HEK293 (cell line): Measurements from ENCODE around the gene TNFRSF25.

Experiments used
- CTCF ChIA-PET: fragments of 350-600 bp; formaldehyde crosslinking; extraction: SDS; loops from one replicate; lab custom pipeline; 2021; ENCODE audit warnings: antibody characterized with exemption; lab: Yijun Ruan, JAX
- POLR2A ChIA-PET: fragments of 300-600 bp; formaldehyde crosslinking; extraction: SDS; loops from one replicate; lab custom pipeline; 2020; ENCODE audit warnings: antibody characterized with exemption, inconsistent platforms; lab: Yijun Ruan, JAX
- H3K27ac ChIP-seq: fragments of 200-500 bp; sonication (Bioruptor generic); 2 replicates; pipeline ENCODE4 v1.5.1; 2014; ENCODE audit warnings: low read depth, low read length, control low read depth, inconsistent platforms; ENCODE audit errors: extremely low read depth
- H3K36me3 ChIP-seq, 2 experiments: fragments of 200-500 bp in 1 of 2; sonication (Bioruptor generic) in 1 of 2; 1 replicate in 1 of 2; 2 replicates in 1 of 2; pipeline ENCODE4 v1.5.1; 2014 to 2017; ENCODE audit warnings: inconsistent platforms in 2 of 2, low read length in 2 of 2; ENCODE audit not compliant: control insufficient read depth in 2 of 2, insufficient read depth in 1 of 2
- H3K4me1 ChIP-seq: fragments of 200-500 bp; sonication (Bioruptor generic); 2 replicates; pipeline ENCODE4 v1.5.1; 2014; ENCODE audit warnings: mild to moderate bottlenecking, low read length, inconsistent platforms; ENCODE audit not compliant: control insufficient read depth, insufficient read depth
- H3K4me3 ChIP-seq: 2 replicates; pipeline ENCODE4 v1.5.1; 2011; ENCODE audit warnings: low read depth, mild to moderate bottlenecking, control low read depth, low read length, moderate library complexity
- H3K9me3 ChIP-seq: fragments of 200-500 bp; sonication (Bioruptor generic); 2 replicates; pipeline ENCODE4 v1.5.1; 2014; ENCODE audit warnings: low read depth, low read length, inconsistent platforms; ENCODE audit not compliant: control insufficient read depth, insufficient read depth
- MYNN ChIP-seq: fragments of 450-650 bp; formaldehyde crosslinking; IDR thresholded peaks from 2 replicates; pipeline ENCODE4 v1.5.1; 2016; ENCODE audit warnings: missing biosample characterization, missing genetic modification characterization, borderline replicate concordance
- SCRT2 ChIP-seq: fragments of 450-650 bp; formaldehyde crosslinking; IDR thresholded peaks from 2 replicates; pipeline ENCODE4 v1.5.1; 2016; ENCODE audit warnings: missing biosample characterization, missing genetic modification characterization
- SETDB1 ChIP-seq: IDR thresholded peaks from one replicate; pipeline ENCODE4 v1.6.1; 2017; ENCODE audit warnings: mild to moderate bottlenecking, low read length, moderate library complexity, mixed read lengths; ENCODE audit not compliant: insufficient read length
- SP2 ChIP-seq: fragments of 450-650 bp; formaldehyde crosslinking; IDR thresholded peaks from 2 replicates; pipeline ENCODE4 v1.5.1; 2016; ENCODE audit warnings: missing biosample characterization, missing genetic modification characterization
- YY1 ChIP-seq: fragments of 450-650 bp; formaldehyde crosslinking; IDR thresholded peaks from 2 replicates; pipeline ENCODE4 v1.5.1; 2018; ENCODE audit warnings: missing biosample characterization, missing genetic modification characterization
- ZNF16 ChIP-seq: fragments of 450-650 bp; formaldehyde crosslinking; IDR thresholded peaks from 2 replicates; pipeline ENCODE4 v1.5.1; 2016; ENCODE audit warnings: low read depth, missing biosample characterization, missing genetic modification characterization
- ZNF169 ChIP-seq: fragments of 450-650 bp; formaldehyde crosslinking; IDR thresholded peaks from 2 replicates; pipeline ENCODE4 v1.5.1; 2016; ENCODE audit warnings: missing biosample characterization, missing genetic modification characterization
- ZNF174 ChIP-seq: fragments of 450-650 bp; formaldehyde crosslinking; IDR thresholded peaks from 2 replicates; pipeline ENCODE4 v1.5.0; 2017; ENCODE audit warnings: missing biosample characterization, mild to moderate bottlenecking, missing genetic modification characterization
- ZNF184 ChIP-seq: fragments of 450-650 bp; IDR thresholded peaks from 2 replicates; pipeline ENCODE4 v1.5.1; 2018; ENCODE audit warnings: missing biosample characterization, mild to moderate bottlenecking, missing genetic modification characterization
- ZNF211 ChIP-seq: fragments of 450-650 bp; formaldehyde crosslinking; IDR thresholded peaks from 2 replicates; pipeline ENCODE4 v1.5.1; 2016; ENCODE audit warnings: low read depth, missing biosample characterization, missing genetic modification characterization
- ZNF221 ChIP-seq: fragments of 450-650 bp; formaldehyde crosslinking; IDR thresholded peaks from 2 replicates; pipeline ENCODE4 v1.5.1; 2017; ENCODE audit warnings: missing biosample characterization, missing genetic modification characterization, borderline replicate concordance
- ZNF433 ChIP-seq: fragments of 450-650 bp; formaldehyde crosslinking; IDR thresholded peaks from 2 replicates; pipeline ENCODE4 v1.5.1; 2016; ENCODE audit warnings: missing biosample characterization, missing genetic modification characterization, low read depth
- ZNF510 ChIP-seq: fragments of 450-650 bp; formaldehyde crosslinking; IDR thresholded peaks from 2 replicates; pipeline ENCODE4 v1.5.1; 2018; ENCODE audit warnings: mild to moderate bottlenecking, missing genetic modification characterization, missing biosample characterization; ENCODE audit not compliant: insufficient replicate concordance
- ZNF555 ChIP-seq: fragments of 450-650 bp; formaldehyde crosslinking; conservative IDR thresholded peaks from 2 replicates; pipeline ENCODE4 v1.5.1; 2017; ENCODE audit warnings: missing biosample characterization, mild to moderate bottlenecking, missing genetic modification characterization, inconsistent platforms
- ZNF670 ChIP-seq: fragments of 450-650 bp; formaldehyde crosslinking; IDR thresholded peaks from 2 replicates; pipeline ENCODE4 v1.5.1; 2016; ENCODE audit warnings: missing biosample characterization, missing genetic modification characterization, low read depth
- ZNF707 ChIP-seq: fragments of 450-650 bp; formaldehyde crosslinking; IDR thresholded peaks from 2 replicates; pipeline ENCODE4 v1.5.1; 2016; ENCODE audit warnings: missing biosample characterization, missing genetic modification characterization
- TF ChIP-seq, protein P1 (sequence below): fragments of 450-650 bp; formaldehyde crosslinking; IDR thresholded peaks from 2 replicates; pipeline ENCODE4 v1.5.1; 2017; ENCODE audit warnings: missing biosample characterization, missing genetic modification characterization
- TF ChIP-seq, protein P2 (sequence below): fragments of 450-650 bp; formaldehyde crosslinking; conservative IDR thresholded peaks from 2 replicates; pipeline ENCODE4 v1.5.1; 2016; ENCODE audit warnings: low read depth, missing biosample characterization, missing genetic modification characterization
- TF ChIP-seq, protein P3 (sequence below): fragments of 450-650 bp; formaldehyde crosslinking; IDR thresholded peaks from 2 replicates; pipeline ENCODE4 v1.5.1; 2016; ENCODE audit warnings: missing biosample characterization, missing genetic modification characterization, borderline replicate concordance
- TF ChIP-seq, protein P4 (sequence below): fragments of 450-650 bp; formaldehyde crosslinking; IDR thresholded peaks from 2 replicates; pipeline ENCODE4 v1.5.1; 2016; ENCODE audit warnings: missing biosample characterization, missing genetic modification characterization

The TNFRSF25 gene

DNA sequence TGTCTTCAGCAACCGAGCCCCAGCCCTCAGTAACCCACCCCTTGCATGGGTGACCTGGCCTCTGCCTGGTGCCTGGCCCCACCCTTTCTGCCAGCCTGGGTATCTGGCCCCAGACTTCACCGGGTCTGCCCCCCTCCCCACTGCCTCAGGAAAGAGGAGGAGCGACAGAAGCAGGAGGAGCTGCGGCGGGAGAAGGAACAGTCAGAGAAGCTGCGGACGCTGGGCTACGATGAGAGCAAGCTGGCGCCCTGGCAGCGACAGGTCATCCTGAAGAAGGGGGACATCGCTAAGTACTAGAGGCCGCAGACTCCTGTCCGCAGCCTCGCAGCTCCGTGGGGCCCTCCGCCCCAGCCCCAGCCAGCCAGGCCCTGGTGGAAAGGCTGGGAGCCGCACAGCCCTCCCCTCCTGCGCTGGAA is 6.1 kb downstream of the TNFRSF25 start:
- Histone ChIP-seq H3K4me1 (no peaks in the 10 kb centered on the region), H3K4me3 (no peak overlapping the region), H3K27ac (no peak overlapping the region), H3K9me3 (no peaks in the 10 kb centered on the region), H3K36me3 (peaks cover 0 to 27% of the 10 kb centered on the region in 2 experiments; a peak in 1 of 3 replicates)
- CTCF ChIA-PET, result interaction anchor here (1.3 kb wide), 1 partner anchor 30 kb away, joined by 5 read pairs; no protein-coding TSS in a partner anchor
- TF ChIP-seq ZNF221 (no peak), ZNF169 (tag by site-specific recombination) (no peak), ZNF184 (tag by site-specific recombination) (no peak), ZNF510 (tag by site-specific recombination) (no peak), ZNF707 (tag by site-specific recombination) (no peak), ZNF555 (tag by site-specific recombination) (no peak), SCRT2 (tag by site-specific recombination) (peak; percentile 43; the same call in 1 of the 2 replicates)
- POLR2A ChIA-PET, result interaction anchor here (1.0 kb wide), 1 partner anchor 224 kb away, joined by 3 read pairs; the partner anchor contains the start of gene ICMT

DNA sequence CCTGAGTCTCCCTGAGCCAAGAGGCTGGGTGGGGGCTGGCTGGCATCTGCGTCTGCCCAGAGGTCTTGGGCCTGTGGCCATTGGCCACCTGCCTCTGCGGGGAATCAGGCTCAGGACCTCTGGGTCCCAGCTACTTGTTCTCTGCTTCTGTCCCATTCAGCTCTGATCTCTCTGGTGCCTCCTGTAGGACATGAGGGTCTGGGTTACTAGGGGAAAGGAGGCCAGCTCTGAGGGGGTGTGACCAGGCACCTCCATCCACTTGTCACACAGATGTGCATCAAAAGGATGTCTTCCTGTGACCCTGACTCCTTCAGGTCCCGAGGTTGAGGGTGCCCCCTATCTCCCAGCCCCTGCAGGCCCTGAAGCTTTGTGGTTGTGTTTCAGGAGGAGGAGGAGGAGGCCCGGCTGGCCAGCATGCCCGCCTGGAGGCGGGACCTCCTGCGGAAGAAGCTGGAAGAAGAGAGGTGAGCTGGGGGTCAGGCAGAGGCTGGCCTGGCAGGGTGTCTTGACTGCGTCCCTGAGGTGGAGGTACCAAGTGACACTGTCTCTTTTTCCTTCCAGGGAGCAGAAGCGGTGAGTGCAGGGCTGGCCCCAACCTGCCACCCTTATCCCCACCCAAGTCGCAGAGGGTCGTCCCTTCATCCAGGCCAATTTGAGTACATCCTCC is 9.0 kb downstream of the TNFRSF25 start:
- peaks cover 0 to 9% of the 10 kb centered on the region in 2 experiments; a peak in 1 of 3 replicates for H3K36me3 ChIP-seq
- ChIA-PET CTCF (interaction anchor here (0.7 to 0.9 kb wide), 4 partner anchors 10 to 1347 kb away, joined by 3 read pairs; no protein-coding TSS in a partner anchor), POLR2A (interaction anchor here (0.6 kb wide), 1 partner anchor 22 kb away, joined by 6 read pairs; no protein-coding TSS in a partner anchor)
- no peaks in the 10 kb centered on the region for H3K4me1 ChIP-seq
- no peak overlapping the region for H3K4me3 ChIP-seq
- no peaks in the 10 kb centered on the region for H3K9me3 ChIP-seq
- no peak overlapping the region for H3K27ac ChIP-seq
- TF ChIP-seq, protein P1, sequence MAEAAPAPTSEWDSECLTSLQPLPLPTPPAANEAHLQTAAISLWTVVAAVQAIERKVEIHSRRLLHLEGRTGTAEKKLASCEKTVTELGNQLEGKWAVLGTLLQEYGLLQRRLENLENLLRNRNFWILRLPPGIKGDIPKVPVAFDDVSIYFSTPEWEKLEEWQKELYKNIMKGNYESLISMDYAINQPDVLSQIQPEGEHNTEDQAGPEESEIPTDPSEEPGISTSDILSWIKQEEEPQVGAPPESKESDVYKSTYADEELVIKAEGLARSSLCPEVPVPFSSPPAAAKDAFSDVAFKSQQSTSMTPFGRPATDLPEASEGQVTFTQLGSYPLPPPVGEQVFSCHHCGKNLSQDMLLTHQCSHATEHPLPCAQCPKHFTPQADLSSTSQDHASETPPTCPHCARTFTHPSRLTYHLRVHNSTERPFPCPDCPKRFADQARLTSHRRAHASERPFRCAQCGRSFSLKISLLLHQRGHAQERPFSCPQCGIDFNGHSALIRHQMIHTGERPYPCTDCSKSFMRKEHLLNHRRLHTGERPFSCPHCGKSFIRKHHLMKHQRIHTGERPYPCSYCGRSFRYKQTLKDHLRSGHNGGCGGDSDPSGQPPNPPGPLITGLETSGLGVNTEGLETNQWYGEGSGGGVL (tag by site-specific recombination), result no peak
- TF ChIP-seq ZNF670 (tag by site-specific recombination), result no peak
- TF ChIP-seq, protein P2, sequence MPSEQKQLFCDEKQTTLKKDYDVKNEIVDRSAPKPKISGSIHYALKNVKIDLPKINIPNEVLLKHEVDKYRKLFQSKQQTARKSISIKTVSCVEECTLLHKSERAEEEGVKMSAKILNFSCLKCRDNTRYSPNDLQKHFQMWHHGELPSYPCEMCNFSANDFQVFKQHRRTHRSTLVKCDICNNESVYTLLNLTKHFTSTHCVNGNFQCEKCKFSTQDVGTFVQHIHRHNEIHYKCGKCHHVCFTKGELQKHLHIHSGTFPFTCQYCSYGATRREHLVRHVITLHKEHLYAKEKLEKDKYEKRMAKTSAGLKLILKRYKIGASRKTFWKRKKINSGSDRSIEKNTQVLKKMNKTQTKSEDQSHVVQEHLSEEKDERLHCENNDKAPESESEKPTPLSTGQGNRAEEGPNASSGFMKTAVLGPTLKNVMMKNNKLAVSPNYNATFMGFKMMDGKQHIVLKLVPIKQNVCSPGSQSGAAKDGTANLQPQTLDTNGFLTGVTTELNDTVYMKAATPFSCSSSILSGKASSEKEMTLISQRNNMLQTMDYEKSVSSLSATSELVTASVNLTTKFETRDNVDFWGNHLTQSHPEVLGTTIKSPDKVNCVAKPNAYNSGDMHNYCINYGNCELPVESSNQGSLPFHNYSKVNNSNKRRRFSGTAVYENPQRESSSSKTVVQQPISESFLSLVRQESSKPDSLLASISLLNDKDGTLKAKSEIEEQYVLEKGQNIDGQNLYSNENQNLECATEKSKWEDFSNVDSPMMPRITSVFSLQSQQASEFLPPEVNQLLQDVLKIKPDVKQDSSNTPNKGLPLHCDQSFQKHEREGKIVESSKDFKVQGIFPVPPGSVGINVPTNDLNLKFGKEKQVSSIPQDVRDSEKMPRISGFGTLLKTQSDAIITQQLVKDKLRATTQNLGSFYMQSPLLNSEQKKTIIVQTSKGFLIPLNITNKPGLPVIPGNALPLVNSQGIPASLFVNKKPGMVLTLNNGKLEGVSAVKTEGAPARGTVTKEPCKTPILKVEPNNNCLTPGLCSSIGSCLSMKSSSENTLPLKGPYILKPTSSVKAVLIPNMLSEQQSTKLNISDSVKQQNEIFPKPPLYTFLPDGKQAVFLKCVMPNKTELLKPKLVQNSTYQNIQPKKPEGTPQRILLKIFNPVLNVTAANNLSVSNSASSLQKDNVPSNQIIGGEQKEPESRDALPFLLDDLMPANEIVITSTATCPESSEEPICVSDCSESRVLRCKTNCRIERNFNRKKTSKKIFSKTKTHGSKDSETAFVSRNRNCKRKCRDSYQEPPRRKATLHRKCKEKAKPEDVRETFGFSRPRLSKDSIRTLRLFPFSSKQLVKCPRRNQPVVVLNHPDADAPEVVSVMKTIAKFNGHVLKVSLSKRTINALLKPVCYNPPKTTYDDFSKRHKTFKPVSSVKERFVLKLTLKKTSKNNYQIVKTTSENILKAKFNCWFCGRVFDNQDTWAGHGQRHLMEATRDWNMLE (tag by site-specific recombination), result no peak
- TF ChIP-seq ZNF174 (tag by site-specific recombination), result no peak
- TF ChIP-seq, protein P3, sequence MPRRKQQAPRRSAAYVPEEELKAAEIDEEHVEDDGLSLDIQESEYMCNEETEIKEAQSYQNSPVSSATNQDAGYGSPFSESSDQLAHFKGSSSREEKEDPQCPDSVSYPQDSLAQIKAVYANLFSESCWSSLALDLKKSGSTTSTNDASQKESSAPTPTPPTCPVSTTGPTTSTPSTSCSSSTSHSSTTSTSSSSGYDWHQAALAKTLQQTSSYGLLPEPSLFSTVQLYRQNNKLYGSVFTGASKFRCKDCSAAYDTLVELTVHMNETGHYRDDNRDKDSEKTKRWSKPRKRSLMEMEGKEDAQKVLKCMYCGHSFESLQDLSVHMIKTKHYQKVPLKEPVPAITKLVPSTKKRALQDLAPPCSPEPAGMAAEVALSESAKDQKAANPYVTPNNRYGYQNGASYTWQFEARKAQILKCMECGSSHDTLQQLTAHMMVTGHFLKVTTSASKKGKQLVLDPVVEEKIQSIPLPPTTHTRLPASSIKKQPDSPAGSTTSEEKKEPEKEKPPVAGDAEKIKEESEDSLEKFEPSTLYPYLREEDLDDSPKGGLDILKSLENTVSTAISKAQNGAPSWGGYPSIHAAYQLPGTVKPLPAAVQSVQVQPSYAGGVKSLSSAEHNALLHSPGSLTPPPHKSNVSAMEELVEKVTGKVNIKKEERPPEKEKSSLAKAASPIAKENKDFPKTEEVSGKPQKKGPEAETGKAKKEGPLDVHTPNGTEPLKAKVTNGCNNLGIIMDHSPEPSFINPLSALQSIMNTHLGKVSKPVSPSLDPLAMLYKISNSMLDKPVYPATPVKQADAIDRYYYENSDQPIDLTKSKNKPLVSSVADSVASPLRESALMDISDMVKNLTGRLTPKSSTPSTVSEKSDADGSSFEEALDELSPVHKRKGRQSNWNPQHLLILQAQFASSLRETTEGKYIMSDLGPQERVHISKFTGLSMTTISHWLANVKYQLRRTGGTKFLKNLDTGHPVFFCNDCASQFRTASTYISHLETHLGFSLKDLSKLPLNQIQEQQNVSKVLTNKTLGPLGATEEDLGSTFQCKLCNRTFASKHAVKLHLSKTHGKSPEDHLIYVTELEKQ (tag by site-specific recombination), result no peak
- no peak for TF ChIP-seq YY1 (tag by site-specific recombination)
- no peak for TF ChIP-seq ZNF211 (tag by site-specific recombination)
- TF ChIP-seq, protein P4, sequence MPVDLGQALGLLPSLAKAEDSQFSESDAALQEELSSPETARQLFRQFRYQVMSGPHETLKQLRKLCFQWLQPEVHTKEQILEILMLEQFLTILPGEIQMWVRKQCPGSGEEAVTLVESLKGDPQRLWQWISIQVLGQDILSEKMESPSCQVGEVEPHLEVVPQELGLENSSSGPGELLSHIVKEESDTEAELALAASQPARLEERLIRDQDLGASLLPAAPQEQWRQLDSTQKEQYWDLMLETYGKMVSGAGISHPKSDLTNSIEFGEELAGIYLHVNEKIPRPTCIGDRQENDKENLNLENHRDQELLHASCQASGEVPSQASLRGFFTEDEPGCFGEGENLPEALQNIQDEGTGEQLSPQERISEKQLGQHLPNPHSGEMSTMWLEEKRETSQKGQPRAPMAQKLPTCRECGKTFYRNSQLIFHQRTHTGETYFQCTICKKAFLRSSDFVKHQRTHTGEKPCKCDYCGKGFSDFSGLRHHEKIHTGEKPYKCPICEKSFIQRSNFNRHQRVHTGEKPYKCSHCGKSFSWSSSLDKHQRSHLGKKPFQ (tag by site-specific recombination), result no peak
- TF ChIP-seq SETDB1, result no peak
- TF ChIP-seq SP2 (tag by site-specific recombination), result no peak
- TF ChIP-seq ZNF433 (tag by site-specific recombination), result no peak
- TF ChIP-seq ZNF16 (tag by site-specific recombination), result no peak
- TF ChIP-seq MYNN, result no peak
